Measurements from ENCODE around the gene BRD7.

DNA sequence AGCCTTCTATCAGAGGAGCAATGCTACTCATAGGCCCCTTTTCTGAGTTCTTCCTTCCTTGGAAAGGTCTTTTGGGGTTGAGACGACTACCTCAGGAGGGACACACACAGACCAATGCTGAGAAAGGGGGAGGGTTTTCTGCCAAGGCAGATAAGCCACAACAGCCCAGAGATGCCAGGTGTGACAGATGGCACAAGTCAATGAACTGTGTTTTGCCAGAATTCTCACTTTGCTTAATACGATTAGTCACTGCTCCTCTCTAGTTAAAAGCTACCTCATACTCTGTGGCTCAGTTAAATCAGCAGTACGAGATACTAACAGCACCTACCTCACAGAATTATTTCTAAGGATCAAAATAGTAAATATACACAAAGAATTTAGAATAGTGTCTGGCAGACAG lies 8.0 kb downstream of the BRD7 start:
- TF ChIP-seq CEBPZ (IDR thresholded peaks at IDR 0.05; ENCODE audit: low read depth, low read length) (no peak), RBBP5 (conservative IDR thresholded peaks at IDR 0.05) (no peak), CTCF (IDR thresholded peaks at IDR 0.05 in 2 of 3, conservative IDR thresholded peaks at IDR 0.05 in 1 of 3; ENCODE audit: control insufficient read depth in 2 of 3, extremely low read depth in 1 of 3, insufficient read depth in 1 of 3, low read depth in 3 of 3, low read length in 3 of 3) (no peak), RELB (IDR thresholded peaks at IDR 0.05; ENCODE audit: low read depth) (no peak), ZZZ3 (IDR thresholded peaks at IDR 0.05; ENCODE audit: control insufficient read depth, insufficient read length, low read depth) (no peak), SPI1 (IDR thresholded peaks at IDR 0.05; ENCODE audit: borderline replicate concordance, insufficient read depth, low read depth, low read length) (no peak), GATAD2B (conservative IDR thresholded peaks at IDR 0.05; ENCODE audit: low read depth) (no peak), TAF1 (IDR thresholded peaks at IDR 0.05; ENCODE audit: borderline replicate concordance, low read depth, low read length) (no peak)

All from GM12878 (cell line).